Stimulated activated CD4-positive, alpha-beta T cell treated with anti-CD3 and anti-CD28 coated beads, Interleukin-1b, Interleukin-23, amount 100 ng/mL, for 48 hours (primary cell): Measurements from ENCODE around the gene GAS2L3.

Source experiments
- DNase-seq: peaks from one replicate; pipeline ENCODE4 v3.0.0-alpha.2; 2020

GAS2L3 gene

DNA sequence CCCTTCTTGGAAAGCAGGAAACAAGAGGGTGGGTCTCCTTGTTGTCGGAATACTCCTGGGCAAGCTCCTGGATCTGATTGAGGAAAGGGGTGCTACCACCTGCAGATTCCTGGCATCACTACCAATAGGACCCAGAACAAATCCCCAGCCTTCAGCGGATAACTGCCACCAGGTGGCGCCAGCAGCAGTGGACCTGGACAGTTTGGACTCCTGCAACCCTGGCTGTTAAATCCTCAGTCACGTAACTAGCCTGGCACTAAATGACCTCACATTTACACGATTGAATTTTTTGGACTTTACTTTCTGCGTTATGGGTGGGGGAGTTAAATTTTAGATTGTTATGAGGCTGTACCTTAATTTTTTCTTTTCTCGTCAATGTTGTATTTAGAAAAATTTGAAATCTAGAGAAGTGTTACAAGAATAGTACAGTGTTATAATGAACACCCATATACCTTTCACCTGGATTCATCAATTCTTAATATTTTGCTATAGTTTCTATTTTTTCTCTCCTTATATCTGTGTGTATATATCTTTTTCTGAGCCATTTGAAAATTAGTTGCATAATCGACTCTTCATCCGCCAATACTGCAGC lies 95.6 kb downstream of the GAS2L3 start:
- peak; percentile 47 for DNase-seq

DNA sequence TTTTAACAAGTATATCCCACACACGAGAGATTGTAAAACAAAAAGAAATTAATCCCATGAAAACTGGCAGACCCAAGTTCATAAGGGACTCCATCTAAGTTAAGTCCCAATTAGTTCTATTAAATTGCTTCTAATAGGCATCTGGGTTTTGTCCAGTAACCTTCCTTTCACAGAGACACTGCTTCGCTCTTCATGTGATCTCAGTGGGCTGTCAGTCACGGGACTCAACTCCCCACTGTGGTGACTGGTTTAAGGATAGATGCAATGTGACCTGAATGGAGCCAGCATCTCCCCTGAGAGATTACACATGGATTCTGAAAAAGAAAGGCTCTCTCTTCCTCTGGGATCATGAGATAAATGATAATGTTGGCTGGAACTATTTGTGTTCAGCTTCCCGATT lies 96.4 kb downstream of the GAS2L3 start:
- no peak for DNase-seq

DNA sequence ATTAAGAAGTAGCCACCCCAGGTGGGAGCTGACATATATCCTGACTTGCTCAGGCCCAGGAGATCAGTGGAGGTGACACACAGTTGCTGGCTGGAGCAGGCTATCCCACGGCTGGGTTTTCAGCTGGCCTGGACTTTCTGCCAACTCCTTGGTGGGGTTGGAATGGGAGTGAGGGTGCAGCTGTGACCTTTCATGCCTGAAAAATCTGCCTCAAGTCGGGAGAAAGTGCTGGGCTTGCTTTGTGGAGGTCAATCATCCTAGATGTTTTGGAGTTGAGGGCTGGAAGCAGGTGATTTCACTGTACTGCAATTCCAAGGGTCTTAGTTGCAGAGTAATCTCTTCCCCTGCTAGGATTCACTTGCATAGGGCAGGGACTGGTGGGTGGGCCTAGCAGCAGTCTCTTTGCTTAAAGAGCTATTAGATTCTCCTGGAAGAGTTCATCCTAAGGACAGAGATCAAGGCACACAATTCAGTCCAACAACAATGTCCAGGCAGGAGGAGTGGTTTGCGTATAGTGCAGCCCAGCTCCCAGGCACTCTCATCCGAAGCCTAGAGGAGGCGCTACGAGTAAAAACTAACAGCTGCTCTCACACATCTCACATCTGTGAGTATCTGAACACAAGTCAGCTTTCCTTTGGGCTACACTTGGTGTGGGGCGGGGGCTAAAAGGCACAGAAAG lies 98.1 kb downstream of the GAS2L3 start:
- no peak for DNase-seq

DNA sequence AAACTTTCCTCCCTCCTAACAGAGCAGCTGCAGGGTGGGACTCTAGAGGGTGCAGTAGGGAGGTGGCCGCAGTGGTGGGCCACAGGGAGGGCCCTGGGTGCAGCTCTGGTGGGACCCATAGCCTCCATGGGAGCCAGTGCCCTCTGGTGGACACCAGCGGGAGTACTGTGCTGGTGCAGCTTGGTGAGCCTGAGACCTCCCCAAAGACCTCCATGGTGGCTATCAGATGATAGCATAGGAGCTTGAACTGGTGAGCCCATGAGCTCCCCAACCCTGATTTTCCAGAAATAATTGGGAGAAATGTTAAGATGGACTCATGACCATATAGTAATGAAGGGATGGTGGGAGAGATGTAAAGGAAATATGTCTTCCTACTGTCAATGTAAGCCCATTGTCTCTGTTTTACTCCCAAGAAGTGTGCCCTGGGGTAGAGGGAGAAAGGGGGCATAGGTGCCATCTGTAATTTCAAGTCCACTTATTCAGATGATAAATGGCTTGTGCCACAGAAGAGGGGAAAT lies 98.7 kb downstream of the GAS2L3 start:
- peak; percentile 24 for DNase-seq

DNA sequence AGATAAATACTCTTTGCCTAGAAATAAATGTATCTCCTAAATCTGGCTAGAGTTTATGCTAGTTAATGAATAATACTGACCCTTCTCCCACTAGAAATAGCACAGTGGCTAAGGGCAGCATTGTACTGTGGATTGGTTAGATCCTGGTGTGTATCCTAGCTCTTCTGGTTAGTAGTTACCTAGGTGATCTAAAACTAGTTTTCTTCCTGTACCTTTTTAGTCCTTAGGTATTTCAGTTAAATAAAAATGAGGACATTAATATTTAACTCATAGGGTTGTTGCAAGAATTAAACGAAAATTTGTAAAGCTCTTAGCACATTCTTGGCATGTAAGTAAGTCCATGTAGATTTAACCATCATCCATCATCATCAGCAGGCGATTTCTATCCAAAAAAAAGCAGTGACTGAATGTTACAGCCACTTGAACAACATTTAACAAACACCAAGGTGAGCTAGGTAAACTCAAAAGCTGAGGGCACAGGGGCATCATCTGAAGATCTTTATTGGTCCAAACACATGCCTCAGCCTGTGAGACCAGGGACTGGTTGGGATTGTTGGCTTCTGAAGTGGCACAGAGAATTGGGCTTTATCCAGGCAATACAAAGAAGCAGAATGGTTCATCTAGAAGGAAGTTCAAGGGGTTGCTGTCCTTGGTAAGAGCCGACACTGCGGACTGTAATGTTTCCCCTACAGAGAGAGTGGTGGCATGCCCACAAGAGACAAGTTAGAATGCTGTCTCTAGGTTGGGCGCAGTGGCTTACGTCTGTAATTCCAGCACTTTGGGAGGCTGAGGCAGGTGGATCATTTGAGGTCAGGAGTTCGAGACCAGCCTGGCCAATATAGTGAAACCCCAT lies 100.8 kb downstream of the GAS2L3 start:
- DNase-seq, result no peak
